HG03095 (cell line): ENCODE measurements around the gene ST6GALNAC1.

Source experiments
- ATAC-seq: cut with Tn5 transposase; IDR thresholded peaks from one replicate; pipeline ENCODE4 v1.9.1; 2021; ENCODE audit warnings: moderate library complexity; ENCODE audit not compliant: unreplicated experiment

ST6GALNAC1 gene

DNA sequence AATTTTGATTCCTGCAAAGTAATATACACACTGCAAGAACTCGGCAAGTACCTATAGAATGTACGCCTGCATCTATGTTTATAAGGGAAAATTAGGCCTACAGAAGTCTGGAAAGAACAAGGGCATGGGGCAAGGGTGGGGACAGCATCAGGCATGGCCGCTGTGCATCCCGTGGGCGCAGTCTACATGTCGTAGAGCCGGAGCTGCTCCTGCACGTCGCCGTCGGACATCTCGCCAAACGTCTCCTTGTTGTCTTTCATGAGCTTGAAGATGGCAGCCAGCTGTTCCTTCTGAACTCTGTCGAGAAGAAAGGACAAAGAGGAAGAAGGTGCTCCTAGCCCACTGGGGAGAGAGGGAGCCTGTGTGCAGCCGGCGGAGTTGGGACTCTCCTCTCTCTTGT is 33.8 kb upstream of the ST6GALNAC1 start:
- ATAC-seq: no peak

DNA sequence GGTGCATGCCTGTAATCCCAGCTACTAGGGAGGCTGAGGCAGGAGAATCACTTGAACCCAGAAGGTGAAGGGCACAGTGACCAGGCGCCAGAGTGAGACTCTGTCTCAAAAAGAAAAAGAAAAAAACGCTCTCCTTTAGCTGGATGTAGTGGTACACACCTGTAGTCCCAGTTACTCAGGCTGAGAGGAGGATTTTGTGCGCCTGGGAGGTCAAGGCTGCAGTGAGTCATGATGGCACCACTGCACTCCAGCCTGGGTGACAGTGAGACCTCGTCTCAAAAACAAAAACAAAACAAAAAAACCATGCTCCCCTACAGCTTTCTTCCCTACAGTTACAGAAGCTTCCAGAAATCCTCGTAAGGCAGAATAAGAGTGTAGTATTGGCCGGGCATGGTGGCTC is 33.1 kb upstream of the ST6GALNAC1 start:
- no peak for ATAC-seq

DNA sequence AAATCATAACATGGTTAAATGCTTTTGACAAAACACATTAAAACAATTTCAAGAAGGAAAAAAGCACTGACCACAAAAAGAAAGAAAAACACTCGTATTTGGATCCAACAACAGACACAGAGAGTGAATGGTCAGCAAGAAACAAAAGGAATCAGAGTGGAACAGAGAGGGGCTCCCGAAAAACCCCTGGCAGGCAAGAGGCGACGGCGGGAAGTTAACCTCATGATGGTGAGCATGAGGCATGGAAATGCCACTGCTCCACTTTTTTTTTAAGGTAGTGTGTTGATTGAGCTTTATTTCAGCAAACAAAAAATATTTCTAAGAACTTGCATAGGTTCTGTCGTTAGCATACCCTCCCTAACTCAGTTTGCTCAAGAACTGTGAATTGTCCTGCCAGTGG is 32.1 kb upstream of the ST6GALNAC1 start:
- ATAC-seq: no peak

DNA sequence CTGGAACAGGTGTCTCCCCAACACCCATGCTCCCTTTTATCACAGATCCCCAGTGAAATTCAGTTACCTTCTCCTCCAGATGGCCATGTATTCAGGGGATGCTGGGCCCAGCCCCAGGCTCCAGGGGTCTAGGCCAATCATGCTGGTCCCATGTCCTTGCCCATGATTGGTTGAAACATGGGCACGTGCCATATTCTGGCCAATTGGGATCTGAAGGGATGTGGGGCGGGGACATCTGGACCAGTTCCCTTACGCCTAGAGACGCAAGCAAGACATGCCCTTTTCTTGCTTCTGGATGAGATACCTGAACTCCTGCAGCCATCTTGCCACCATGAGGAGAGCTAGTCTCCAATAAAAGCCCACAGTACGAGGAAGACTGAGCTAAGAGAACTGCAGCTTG is 31.0 kb upstream of the ST6GALNAC1 start:
- no peak for ATAC-seq

DNA sequence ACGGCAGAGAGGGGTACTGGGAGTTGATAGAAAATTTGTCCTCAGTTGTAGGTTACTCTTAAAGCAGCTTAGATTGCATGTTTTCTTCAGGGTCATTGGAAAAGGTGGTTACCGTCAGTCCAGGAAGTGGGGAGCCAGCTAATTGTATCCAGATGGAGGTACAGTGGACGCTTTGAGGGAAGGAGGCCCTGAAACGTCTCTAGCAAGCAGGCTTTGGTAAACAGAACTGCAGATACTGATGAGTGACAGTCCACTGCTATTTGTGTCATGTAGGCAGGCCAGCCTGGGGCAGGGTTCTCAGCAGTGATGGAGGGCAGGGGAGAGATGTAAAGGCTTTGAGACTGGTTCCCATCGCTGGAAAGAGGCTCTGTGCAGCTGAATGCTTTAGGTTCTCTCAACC is 30.2 kb upstream of the ST6GALNAC1 start:
- no peak for ATAC-seq

DNA sequence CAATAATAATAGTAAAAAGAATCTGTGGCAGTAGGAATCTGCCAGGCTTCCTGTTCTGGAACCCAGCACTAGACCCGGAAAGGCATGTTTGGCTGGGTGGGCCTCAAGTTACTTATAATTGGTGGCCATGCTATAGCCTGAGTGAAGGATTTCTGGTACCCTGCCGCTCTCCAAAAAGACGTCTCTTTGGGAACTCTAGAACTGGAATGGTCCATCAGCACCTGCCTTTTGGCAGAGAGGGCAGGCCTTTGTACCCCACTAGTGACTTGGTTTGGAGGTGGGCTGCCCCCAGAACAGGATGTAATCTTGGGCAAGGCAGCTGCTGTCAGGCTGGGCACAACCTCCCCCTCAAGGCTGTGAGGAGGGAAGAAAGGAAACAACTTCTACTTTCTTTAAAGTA is 29.3 kb upstream of the ST6GALNAC1 start:
- no peak for ATAC-seq

DNA sequence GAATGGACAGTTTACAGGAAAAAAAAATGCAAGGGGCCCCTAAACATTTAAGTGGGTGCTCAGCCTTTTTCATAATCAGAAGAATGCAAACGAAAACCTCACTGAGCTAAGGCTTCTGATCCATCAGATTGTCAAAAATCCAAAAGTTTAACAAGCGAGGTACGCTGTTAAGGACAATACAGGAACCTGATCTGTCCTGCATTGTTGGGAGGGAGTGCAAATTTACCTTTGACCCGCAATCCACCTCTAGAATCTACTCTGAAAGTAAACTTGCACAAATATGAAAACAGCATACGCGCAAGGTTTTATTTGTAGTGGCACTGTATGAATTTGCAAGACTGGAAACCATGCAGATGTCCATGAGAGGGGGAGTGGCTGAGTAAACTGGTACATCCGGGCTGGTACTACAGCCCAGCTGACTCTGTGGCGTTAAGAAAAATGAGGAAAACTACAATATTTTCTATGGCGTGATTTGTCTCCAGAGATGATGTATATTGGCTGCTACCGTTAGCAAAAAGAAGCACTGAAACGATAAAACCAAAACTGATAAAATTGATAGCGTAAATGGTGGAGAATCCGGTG is 28.8 kb upstream of the ST6GALNAC1 start:
- ATAC-seq: no peak

DNA sequence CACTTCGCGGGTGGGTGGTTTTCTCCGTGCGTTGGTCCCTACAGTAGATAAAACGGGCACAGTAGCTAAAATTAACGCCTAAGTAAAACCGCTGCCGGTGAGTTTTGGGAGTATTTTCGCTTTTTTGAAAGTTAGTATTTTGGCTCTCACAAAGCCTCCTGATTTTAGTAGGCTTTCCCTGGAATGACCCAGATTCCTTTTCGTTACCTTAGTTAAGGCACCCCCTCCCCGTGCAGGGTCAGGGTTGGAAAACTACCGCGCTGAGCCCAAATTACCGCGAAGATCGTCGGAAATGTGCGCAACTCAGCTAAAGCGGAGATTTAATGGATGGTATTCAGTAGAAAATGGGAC is 28.3 kb upstream of the ST6GALNAC1 start:
- ATAC-seq: no peak

DNA sequence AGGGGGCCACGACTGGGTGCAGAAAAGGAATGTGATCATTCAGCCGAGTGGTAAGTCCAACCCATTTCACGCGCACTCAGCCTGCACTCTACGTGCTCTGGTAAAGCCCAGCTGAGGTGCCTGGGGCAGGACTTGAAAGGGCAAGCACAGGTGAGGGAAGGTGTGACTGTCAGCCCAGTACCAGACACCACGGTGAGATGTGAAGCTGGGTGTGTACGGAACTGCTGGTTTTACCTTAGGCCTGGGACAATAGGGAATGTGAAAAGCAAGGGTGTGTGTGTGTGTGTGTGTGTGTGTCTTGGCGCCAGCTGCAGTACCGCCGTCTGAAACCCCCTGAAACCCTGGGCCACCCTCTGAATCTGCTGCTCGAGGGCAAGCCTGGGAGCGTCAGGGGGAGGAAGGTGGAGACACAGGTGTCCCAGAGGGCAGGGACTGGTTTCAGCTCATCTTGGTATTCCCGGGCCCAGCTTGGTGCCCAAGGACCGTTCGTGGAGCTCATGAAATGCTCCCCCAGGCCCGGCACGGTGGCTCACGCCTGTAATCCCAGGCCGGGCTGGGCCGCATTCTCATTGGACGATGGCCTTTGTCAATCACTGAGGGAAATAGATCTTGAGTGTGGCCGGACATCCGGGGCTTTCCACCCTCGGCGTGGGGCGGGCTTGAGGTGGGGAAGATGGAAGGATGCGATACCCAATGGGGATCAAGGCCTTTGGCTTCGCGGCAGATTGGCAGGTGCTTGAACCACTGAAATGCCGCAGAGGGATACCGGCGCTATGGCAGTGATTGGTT is 27.8 kb upstream of the ST6GALNAC1 start:
- peak; percentile 92 for ATAC-seq

DNA sequence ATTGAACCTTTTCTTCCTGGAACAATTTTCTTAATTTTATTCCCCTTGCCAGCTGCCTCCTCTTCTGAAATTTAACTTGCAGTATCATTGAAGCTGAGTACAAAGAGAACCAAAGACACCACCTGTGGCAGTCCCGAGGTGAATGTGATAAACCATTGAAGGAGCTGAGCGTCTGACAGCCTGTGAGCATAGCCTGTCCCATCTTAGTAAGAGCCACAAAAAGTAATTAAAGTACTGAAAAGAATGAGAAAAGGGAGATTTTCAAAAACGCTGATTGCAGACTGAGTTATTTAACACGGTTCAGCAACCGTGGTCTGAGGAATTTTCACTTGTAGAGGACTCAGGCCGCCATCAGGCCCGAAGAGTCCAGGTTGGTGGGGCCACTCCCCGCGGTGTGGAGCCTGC is 27.2 kb upstream of the ST6GALNAC1 start:
- ATAC-seq: no peak

DNA sequence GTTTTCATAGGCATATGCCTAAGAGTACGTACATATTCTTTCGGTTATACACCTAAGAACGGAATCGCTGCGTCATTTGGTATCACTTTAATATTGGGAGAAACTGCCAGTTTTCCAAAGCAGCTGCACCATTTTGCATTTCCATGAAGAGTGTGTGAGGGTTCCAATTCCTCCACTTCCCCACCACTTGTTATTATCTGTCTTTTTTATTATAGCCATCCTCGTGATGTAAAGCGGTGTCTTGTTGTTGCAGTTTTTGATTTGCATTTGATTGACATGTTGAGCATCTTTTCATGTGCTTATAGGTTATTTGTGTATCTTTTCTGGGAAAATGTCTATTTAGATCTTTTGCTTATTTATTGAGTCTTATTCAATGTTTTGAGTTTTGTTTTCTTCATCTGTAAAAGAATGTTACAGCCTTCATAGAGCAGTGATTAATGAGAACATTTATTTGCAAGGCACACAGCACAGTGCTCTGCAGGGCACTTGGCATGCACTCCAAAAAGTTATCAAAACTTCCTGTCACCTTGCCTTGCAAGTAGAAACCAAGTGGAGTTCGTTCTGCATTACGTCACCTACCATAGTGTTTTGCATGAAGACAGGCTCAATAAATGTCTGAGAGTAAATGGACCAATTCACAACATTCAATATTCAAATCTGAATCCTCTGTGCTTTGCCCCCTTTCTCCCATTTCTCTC is 26.6 kb upstream of the ST6GALNAC1 start:
- no peak for ATAC-seq

DNA sequence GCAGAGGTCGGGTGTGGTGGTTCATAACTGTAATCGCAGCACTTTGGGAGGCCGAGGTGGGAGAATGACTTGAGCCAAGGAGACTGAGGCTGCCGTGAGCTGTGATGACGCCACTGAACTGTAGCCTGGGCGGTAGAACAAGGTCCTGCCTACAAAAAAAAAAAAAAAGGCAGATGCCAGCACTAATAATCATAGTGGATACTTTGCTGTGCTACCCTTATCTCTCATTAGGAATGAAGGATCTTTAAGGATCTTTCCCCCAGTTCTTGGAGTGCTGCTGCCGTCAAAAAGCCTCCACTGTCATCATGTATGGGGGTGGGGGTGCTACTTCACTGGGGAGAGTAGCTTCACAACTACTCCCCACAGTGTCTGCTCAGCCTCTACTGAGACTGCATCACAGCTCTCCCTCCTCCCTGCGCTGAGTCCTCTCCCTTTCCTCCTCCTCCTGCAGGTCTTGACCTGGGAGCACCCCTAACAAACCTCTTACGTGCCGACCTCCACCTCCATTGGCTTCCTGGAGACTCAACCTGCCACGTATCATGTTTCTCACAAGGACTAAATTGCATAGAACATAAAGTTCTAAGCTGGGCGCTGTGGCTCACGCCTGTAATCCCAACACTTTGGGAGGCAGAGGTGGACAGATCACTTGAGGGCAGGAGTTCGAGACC is 24.4 kb upstream of the ST6GALNAC1 start:
- no peak for ATAC-seq

DNA sequence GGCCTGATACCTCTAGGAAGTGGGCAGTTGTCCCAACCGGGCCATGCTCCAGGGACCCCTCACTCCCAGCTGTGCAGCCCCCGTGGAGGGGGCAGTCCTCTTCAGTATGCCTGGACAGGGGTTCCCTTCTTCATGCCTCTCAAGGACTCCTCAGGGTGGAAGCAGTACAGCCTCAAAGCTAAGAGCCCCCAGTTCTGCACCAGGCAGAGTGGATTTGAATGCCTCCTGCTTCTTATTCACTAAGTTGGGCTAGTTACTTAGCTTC is 23.9 kb upstream of the ST6GALNAC1 start:
- ATAC-seq: no peak

DNA sequence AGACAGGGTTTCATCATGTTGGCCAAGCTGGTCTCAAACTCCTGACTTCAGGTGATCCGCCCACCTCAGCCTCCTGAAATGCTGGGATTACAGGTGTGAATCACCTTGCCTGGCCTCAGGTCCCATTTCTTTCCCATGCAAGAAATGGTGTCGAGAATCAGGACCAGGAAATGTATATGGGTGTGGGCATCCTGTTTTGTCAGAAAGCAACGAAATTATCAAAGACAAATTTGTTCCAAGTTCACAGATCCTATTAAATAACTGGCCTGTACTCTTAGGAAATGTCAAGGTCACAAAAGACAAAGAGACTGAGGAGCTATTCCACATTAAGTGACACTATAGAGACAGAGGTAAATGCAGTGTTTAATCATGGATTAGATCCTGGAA is 17.1 kb upstream of the ST6GALNAC1 start:
- ATAC-seq: no peak

DNA sequence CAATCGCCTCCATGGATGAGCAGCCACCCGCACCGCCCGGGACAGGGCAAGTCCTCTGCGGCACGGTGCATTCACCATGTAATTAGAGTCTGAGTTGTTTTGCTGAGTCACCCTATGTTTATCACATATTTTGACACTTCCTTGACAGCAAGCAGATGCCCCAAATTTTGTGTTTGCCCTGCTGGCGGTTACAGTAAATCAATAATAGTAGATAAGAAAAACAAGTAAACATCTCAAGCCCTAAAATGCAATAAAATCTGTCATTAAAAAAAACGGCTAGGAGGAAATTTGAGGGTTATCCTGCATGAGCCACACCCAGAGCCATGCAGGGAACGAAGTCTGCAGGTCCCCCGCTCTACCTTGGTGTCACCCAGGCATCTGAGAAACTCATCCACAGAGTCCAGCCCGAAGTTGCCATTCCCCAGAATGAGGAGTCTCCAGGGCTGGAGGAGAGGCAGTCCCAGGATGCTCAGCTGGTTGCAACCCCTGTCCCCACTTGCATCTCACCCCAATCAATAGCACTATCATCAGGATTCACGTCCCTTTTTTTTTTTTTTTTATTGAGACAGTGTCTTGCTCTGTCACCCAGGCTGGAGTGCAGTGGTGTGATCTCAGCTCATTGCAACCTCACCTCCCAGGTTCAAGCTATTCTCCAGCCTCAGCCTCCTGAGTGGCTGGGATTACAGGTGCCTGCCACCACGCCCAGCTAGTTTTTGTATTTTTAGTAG is 16.5 kb upstream of the ST6GALNAC1 start:
- ATAC-seq: no peak

DNA sequence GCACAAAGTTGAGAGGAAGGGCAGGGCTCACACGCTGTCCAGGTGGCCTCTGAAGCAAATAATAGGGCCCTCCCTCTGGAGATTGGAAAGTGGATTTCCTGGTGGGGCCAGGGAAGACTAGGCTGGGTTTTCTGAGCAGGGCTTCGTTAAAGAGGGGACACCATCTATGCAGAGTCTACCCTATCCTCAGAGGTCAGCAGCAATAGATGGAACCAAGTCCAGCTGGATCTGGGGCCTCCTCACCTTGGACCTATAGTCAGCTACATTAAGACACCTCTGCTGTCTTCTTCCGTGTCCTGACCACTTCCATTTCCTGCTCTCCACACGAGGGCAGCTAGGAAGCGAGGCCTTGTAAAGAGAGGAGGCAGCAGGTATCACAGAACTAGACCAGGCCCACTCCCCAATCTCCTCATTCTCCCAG is 14.7 kb upstream of the ST6GALNAC1 start:
- ATAC-seq: no peak

DNA sequence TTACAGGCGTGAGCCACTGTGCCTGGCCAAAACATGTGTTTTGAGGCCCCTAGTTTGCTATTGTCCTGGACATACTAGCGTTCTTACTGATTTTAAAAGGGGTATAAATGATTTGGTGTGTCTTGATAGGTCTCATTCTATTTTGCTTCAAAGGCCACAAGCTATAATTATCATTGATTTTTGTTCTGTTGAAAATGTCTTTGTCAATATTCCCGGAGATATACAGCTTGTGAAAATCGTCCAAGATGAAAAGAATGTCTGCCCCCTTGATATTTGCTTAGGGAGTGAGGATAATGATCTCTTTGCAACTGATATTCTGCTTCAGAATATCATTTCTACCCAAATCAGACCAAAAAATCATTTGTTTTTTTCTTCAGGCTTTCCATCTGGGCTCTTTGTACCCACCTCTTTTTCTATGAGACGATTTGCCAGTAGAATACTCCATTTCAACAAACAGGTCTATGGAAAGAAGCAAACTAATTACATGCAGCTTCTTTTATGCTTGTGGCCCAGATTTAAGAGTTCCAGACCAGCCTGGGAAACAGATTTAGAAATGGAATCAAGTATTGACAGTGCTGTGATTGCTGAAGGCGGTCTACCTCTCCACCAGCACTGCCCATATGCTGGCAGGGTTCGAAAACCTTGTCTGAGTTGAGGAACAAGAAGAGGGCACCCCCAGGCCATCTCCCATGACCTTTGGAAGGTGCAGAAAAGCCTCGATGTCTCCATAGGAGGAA is 14.1 kb upstream of the ST6GALNAC1 start:
- ATAC-seq: no peak

DNA sequence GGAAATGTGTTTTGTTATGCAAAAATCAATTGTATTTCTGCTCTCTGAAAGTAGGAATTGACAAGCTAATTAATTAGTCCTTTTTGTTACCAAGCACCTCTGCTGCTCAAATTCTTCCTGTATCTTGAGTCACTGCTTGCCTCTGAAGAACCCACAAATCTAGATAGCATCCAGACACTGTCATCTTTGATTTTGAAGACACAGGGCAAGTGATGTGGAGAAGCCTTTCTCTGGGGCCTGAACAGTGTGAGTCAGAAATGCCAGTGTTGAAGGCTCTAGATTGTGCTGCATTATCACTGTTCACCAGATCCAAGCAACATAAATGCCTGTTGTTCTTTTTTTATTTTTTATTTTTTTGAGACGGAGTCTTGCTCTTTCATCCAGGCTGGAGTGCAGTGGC is 10.9 kb upstream of the ST6GALNAC1 start:
- ATAC-seq: no peak

DNA sequence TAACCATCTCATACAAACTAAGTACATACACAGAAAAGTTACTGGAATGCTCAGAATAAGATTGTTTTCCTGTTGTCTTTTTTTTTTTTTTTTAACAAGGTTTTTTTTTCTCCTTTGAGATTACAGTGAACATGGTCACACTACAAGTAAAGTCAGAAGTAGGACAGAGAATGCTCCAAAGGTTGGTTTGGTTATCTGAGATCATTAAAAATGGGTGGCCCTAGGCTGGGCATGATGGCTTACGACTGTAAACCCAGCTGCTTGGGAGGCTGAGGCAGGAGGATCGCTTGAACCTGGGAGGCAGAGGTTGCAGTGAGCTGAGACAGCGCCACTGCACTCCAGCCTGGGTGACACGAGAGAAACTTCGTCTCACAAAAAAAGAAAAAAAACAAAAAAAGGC is 6.9 kb upstream of the ST6GALNAC1 start:
- no peak for ATAC-seq

DNA sequence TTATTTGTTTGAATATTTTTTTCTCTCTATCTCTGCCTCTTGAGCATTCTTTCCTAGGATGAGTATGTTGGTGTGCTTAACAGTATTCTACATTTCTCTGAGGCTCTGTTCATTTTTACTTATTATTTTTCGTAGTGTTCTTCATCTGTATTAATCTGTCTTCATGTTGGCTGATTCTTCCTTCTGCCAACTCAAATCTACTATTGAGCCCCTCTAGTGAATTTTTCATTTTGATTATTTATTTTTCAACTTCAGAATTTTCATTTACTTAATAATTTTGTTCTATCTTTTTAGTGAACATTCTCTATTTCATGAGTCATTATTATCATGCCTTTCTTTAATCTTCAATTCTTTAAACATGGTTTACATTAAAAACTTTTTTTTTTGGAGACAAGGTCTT is 3.2 kb upstream of the ST6GALNAC1 start:
- ATAC-seq: no peak

DNA sequence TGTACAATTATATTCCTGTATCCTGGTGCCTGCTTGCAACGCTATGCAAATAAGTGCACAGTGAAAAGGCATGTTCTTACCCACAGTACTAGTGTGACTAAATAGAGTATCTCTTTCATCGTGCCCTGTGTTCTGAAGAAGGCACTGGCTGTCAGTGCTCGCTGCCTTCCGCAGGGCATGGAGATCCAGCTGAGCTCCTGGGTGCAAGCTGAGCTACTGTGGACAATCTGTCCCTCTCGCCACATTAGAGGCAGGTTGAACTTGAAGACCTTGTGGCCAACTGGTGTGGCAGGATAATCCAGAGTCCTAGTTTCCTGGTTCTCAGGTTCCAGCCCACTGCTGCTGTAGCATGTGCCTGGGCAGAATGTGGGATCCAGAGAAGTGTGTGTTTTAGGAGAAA is 1.9 kb upstream of the ST6GALNAC1 start:
- no peak for ATAC-seq
